GM18951 (cell line): Measurements from ENCODE around the gene LARGE1.
"Not testable (repeated sequence)": the region's sequence is repeated elsewhere in the genome, so short reads cannot be mapped to it uniquely, and the experiment has no call there.

Experiments used
- POLR2A ChIP-seq: IDR thresholded peaks from 4 replicates; pipeline ENCODE4 v1.6.1; 2011; ENCODE audit warnings: mild to moderate bottlenecking; ENCODE audit not compliant: insufficient read length, insufficient read depth; ENCODE audit errors: extremely low read depth
- in situ Hi-C: fragments of 300-500 bp; cut with MboI; formaldehyde crosslinking; loops from one replicate; pipeline ENCODE4 v1.12.0; 2022; ENCODE audit warnings: low sequenced_read_pairs, mixed read lengths, inconsistent platforms; ENCODE audit not compliant: unreplicated experiment

The LARGE1 gene

GRCh38 chr22:33580310-33580709, 340.0 kb downstream of the LARGE1 start:
- in situ Hi-C loops, result no loop called here

GRCh38 chr22:33579448-33580093, 340.7 kb downstream of the LARGE1 start:
- no peak for TF ChIP-seq POLR2A

More at GRCh38 chr22:33580310-33580709, 340.0 kb downstream of the LARGE1 start:
- TF ChIP-seq POLR2A, result no peak

DNA sequence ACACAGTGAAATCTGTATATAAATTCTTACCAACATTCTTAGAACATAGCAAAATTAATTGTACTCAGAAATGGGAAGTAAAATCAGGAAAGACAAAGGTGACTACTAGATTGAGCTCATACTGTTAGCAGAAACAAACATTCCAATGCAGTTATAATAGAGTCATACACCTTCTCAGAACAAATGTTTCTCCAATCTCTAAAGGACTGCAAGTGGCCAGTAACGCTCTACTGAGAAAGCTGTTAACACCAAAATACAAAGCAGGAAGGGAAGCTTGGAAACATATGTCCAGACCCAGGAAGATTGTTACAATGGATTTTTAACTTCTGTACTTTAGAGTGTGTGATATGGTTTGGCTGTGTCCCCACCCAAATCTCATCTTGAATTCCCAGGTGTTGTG, 341.5 kb downstream of the LARGE1 start:
- in situ Hi-C loops, result loop anchor here (10.0 kb wide), 2 partner anchors 54 to 264 kb away; no protein-coding TSS in a partner anchor
- no peak for TF ChIP-seq POLR2A

More at GRCh38 chr22:33579448-33580093, 340.7 kb downstream of the LARGE1 start:
- in situ Hi-C loops, result loop anchor here (10.0 kb wide), 2 partner anchors 55 to 265 kb away; no protein-coding TSS in a partner anchor

GRCh38 chr22:33577862-33578411, 342.3 kb downstream of the LARGE1 start:
- TF ChIP-seq POLR2A, result no peak
- in situ Hi-C loops, result loop anchor here (10.0 kb wide), 2 partner anchors 53 to 263 kb away; no protein-coding TSS in a partner anchor

- no peak for TF ChIP-seq POLR2A
- in situ Hi-C loops, result loop anchor here (10.0 kb wide), 2 partner anchors 51 to 261 kb away; no protein-coding TSS in a partner anchor
Measured at GRCh38 chr22:33576205-33576604, 344.1 kb downstream of the LARGE1 start.

DNA sequence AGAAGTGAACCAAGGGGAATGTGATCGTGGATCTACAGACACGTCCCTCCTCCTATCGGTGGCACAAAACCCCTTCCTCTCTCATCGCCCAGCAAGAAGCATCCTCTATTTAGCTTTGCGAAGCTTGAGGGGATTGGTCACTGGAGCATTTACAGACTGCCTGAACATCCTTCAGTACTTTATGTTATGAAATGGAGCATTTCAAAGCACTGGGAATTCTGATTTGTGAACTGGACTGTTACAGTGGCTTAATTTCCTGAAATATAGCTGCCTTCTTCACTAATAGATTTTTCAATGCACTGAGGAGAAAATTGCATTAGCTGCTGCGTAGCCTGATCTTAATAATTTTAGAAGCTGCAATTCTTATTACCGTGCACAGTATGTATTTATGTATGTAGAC, 344.5 kb downstream of the LARGE1 start:
- TF ChIP-seq POLR2A, result no peak
- in situ Hi-C loops, result loop anchor here (10.0 kb wide), 2 partner anchors 51 to 261 kb away; no protein-coding TSS in a partner anchor

GRCh38 chr22:33575041-33575440, 345.2 kb downstream of the LARGE1 start:
- TF ChIP-seq POLR2A, result no peak
- in situ Hi-C loops, result loop anchor here (10.0 kb wide), 2 partner anchors 50 to 260 kb away; no protein-coding TSS in a partner anchor

GRCh38 chr22:33573479-33573878, 346.8 kb downstream of the LARGE1 start:
- no peak for TF ChIP-seq POLR2A
- in situ Hi-C loops, result loop anchor here (10.0 kb wide), 2 partner anchors 49 to 259 kb away; no protein-coding TSS in a partner anchor

- no peak for TF ChIP-seq POLR2A
- in situ Hi-C loops, result loop anchor here (10.0 kb wide), 2 partner anchors 47 to 257 kb away; no protein-coding TSS in a partner anchor
Measured at GRCh38 chr22:33572086-33572485, 348.2 kb downstream of the LARGE1 start.

- in situ Hi-C loops, result loop anchor here (10.0 kb wide), 2 partner anchors 45 to 255 kb away; no protein-coding TSS in a partner anchor
- no peak for TF ChIP-seq POLR2A
Measured at GRCh38 chr22:33570110-33570509, 350.2 kb downstream of the LARGE1 start.

- in situ Hi-C loops, result no loop called here
- no peak for TF ChIP-seq POLR2A
Measured at GRCh38 chr22:33569559-33569958, 350.7 kb downstream of the LARGE1 start.

GRCh38 chr22:33569018-33569417, 351.3 kb downstream of the LARGE1 start:
- in situ Hi-C loops, result no loop called here
- TF ChIP-seq POLR2A, result no peak

GRCh38 chr22:33566495-33566894, 353.8 kb downstream of the LARGE1 start:
- in situ Hi-C loops, result not testable (repeated sequence)

DNA sequence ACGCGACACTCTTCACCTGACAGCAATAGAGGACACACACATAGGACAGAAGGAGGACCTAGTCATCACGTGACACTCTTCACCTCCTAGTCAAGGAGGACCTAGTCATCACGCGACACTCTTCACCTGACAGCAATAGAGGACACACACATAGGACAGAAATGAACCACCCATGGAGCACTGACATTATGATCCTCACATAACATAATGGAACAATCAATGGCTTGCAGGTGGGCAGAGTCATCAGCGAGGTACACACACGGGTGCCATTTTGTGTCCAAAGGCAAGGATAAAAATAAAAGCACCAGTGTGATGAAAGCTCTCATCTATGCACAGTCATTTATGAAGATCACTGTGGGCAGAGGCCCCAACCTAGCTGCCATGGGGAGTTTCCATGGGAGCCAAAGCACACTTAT, 354.7 kb downstream of the LARGE1 start:
- in situ Hi-C loops, result no loop called here
- TF ChIP-seq POLR2A, result no peak

- TF ChIP-seq POLR2A, result no peak
- in situ Hi-C loops, result no loop called here
Measured at GRCh38 chr22:33564683-33565082, 355.6 kb downstream of the LARGE1 start.
